Endothelial cell of umbilical vein (primary cell): ENCODE results near the gene FAM168A. TPM values are rescaled to one million over a fixed set of nuclear protein-coding genes. Genes with fewer than 3 reads are reported as not detected.

Source experiments
- BruUV-seq: library from RNA; stranded (reverse); fragments of 400-500 nt; replicated peaks from 2 replicates; lab custom pipeline; 2021; lab: Mats Ljungman, UMichigan
- CTCF ChIA-PET: fragments of 300-600, 350-600 bp; sonication (Branson Sonifier 250); formaldehyde crosslinking; loops from one replicate; lab custom pipeline; 2021; ENCODE audit warnings: antibody characterized with exemption, inconsistent platforms; lab: Charles Lee
- POLR2A ChIA-PET: fragments of 300-600, 350-600 bp; sonication (Branson Sonifier 250); formaldehyde crosslinking; loops from one replicate; lab custom pipeline; 2021; ENCODE audit warnings: antibody characterized with exemption, inconsistent platforms; lab: Charles Lee
- DNase-seq: peaks from one replicate; pipeline ENCODE4 v3.0.0-alpha.2; 2011; ENCODE audit warnings: low read depth, low spot score
- FAIRE-seq: peaks from 2 replicates; lab custom pipeline; 2011; peaks lifted over from hg19 to GRCh38; lab: Jason Lieb, UNC
- H2AFZ ChIP-seq: 2 replicates; pipeline ENCODE4 v1.6.0; 2012; ENCODE audit warnings: low read depth, low read length, control low read depth, inconsistent platforms
- H3K27ac ChIP-seq: 2 replicates; pipeline ENCODE4 v1.5.1; 2011; ENCODE audit warnings: low read depth, mild to moderate bottlenecking, control low read depth, low read length, moderate library complexity; ENCODE audit not compliant: insufficient read depth
- H3K27me3 ChIP-seq, 2 experiments: 2 replicates each; pipeline versions ENCODE4 v1.6.0 to v1.6.1; 2011; ENCODE audit warnings: low read length in 2 of 2, mixed read lengths in 1 of 2; ENCODE audit not compliant: control insufficient read depth in 2 of 2, insufficient read depth in 2 of 2
- H3K36me3 ChIP-seq, 2 experiments: 2 replicates in 1 of 2; 3 replicates in 1 of 2; pipeline ENCODE4 v1.5.1; 2011; ENCODE audit warnings: low read length in 2 of 2, mild to moderate bottlenecking in 1 of 2, moderate library complexity in 1 of 2; ENCODE audit not compliant: control insufficient read depth in 2 of 2, insufficient read depth in 2 of 2; ENCODE audit errors: extremely low read depth in 1 of 2
- H3K4me1 ChIP-seq: 3 replicates; pipeline ENCODE4 v1.5.1; 2011; ENCODE audit warnings: mild to moderate bottlenecking, low read length; ENCODE audit not compliant: control insufficient read depth, insufficient read depth; ENCODE audit errors: extremely low read depth
- H3K4me2 ChIP-seq: 2 replicates; pipeline ENCODE4 v1.6.1; 2011; ENCODE audit warnings: low read length, control low read depth, mixed read lengths; ENCODE audit not compliant: insufficient read depth
- H3K4me3 ChIP-seq, 3 experiments: fragments of 200-600 bp in 1 of 3; sonication (generic), shearing (Covaris generic) in 1 of 3; replicated peaks in 1 of 3; 2 replicates each; pipeline ENCODE4 v1.5.1; 2011 to 2016; ENCODE audit warnings: control low read depth in 3 of 3, low read length in 3 of 3, mild to moderate bottlenecking in 2 of 3, inconsistent platforms in 1 of 3, low read depth in 1 of 3, moderate library complexity in 1 of 3; ENCODE audit not compliant: insufficient read depth in 1 of 3
- H3K79me2 ChIP-seq: 2 replicates; pipeline ENCODE4 v1.6.0; 2012; ENCODE audit warnings: low read length, inconsistent platforms; ENCODE audit not compliant: control insufficient read depth, insufficient read depth
- H3K9ac ChIP-seq: replicated peaks from 2 replicates; pipeline ENCODE3; 2011; ENCODE audit warnings: low read length, control low read depth; ENCODE audit not compliant: insufficient read depth; ENCODE audit errors: extremely low read depth
- H3K9me1 ChIP-seq: replicated peaks from 3 replicates; pipeline ENCODE4 v1.6.0; 2011; ENCODE audit warnings: mild to moderate bottlenecking, low read length; ENCODE audit not compliant: control insufficient read depth, insufficient read depth; ENCODE audit errors: extremely low read depth
- H3K9me3 ChIP-seq: replicated peaks from 2 replicates; pipeline ENCODE4 v1.5.1; 2012; ENCODE audit warnings: low read length, inconsistent platforms; ENCODE audit not compliant: control insufficient read depth, insufficient read depth
- H4K20me1 ChIP-seq: replicated peaks from 2 replicates; pipeline ENCODE3; 2011; ENCODE audit warnings: mild to moderate bottlenecking, low read length; ENCODE audit not compliant: control insufficient read depth, insufficient read depth; ENCODE audit errors: extremely low read depth
- POLR2A ChIP-seq: IDR thresholded peaks from 2 replicates; pipeline ENCODE4 v1.6.1; 2012; ENCODE audit warnings: low read depth, mild to moderate bottlenecking, control low read depth, low read length
- dilution Hi-C: fragments of 300-500 bp; cut with MboI; formaldehyde crosslinking; loops from one replicate; pipeline ENCODE4 v1.15.0; 2019; ENCODE audit warnings: low sequenced_read_pairs; ENCODE audit not compliant: extremely low pct_ligation_motif_present
- intact Hi-C: fragments of 100-400 bp; cut with micrococcal nuclease; formaldehyde crosslinking; loops from one replicate; pipeline ENCODE4 v1.10.0; 2022
- polyA plus RNA-seq, 4 experiments: library from polyadenylated mRNA; depleted of rRNA in 3 of 4; stranded (reverse) in 3 of 4; unstranded in 1 of 4; fragments of >200 nt; gene quantifications; 2 replicates each; pipeline versions ENCODE4 v1.2.1 to v1.2.3, GENCODE V29; 2011 to 2012; ENCODE audit warnings: missing spikeins in 1 of 4
- total RNA-seq: library from RNA; stranded (reverse); gene quantifications from 2 replicates; pipeline ENCODE4 v1.2.3, GENCODE V29; 2021
- TF ChIP-seq, protein P1 (sequence below): IDR thresholded peaks from 2 replicates; pipeline ENCODE4 v1.6.1; 2011; ENCODE audit not compliant: insufficient read depth, insufficient read length
- TF ChIP-seq, protein P2 (sequence below), 2 donors: IDR thresholded peaks; 1 replicate in 1 of 2; 2 replicates in 1 of 2; pipeline ENCODE4 v1.5.1; 2011; ENCODE audit warnings: low read length in 2 of 2, mild to moderate bottlenecking in 2 of 2, moderate library complexity in 2 of 2, control low read depth in 1 of 2, inconsistent platforms in 1 of 2, low read depth in 1 of 2; ENCODE audit not compliant: insufficient read depth in 1 of 2; ENCODE audit errors: extremely low read depth in 1 of 2

FAM168A gene
- total and polyA plus RNA-seq, 2 donors (not counting 3 experiments of a cell fraction or from before 2014, with no cell fraction given) = 17.0 to 20.5 TPM

DNA sequence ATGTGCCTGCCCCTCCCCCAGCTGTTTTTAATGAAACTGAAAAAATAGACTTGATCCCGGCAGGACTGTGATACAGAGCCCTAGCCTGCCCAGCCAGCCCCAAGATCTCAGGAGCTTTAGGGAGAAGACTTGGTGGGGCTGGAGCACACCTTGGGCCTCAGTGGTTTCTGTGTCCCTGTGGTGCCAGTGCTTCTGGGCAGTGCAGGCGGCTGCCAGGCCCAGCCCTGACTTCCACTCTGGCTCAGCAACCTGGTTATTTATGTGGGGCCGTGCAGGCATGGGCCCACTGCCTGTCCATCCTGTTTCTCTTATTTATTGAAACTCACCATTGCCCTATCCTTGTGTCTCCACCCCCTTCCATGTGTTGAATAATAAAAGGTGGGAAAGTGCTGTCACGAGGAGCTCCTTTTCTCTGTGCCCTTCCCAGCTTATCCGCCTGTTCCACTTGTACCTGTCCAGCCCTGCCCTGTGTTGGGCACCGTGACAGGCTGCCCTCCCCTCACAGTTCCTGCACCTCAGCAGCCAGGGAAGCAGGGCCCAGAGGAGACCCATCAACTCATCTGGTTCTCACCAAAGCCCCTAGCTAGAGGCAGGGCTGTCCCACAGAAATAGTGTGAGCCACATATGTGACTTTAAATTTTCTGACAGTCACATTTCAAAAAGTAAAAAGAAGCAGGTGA lies 201.5 kb downstream of the FAM168A start:
- peaks cover 19% of the 10 kb centered on the region for H3K4me1 ChIP-seq
- TF ChIP-seq POLR2A = no peak
- TF ChIP-seq, protein P1, sequence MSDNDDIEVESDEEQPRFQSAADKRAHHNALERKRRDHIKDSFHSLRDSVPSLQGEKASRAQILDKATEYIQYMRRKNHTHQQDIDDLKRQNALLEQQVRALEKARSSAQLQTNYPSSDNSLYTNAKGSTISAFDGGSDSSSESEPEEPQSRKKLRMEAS = no peak
- TF ChIP-seq, protein P2, sequence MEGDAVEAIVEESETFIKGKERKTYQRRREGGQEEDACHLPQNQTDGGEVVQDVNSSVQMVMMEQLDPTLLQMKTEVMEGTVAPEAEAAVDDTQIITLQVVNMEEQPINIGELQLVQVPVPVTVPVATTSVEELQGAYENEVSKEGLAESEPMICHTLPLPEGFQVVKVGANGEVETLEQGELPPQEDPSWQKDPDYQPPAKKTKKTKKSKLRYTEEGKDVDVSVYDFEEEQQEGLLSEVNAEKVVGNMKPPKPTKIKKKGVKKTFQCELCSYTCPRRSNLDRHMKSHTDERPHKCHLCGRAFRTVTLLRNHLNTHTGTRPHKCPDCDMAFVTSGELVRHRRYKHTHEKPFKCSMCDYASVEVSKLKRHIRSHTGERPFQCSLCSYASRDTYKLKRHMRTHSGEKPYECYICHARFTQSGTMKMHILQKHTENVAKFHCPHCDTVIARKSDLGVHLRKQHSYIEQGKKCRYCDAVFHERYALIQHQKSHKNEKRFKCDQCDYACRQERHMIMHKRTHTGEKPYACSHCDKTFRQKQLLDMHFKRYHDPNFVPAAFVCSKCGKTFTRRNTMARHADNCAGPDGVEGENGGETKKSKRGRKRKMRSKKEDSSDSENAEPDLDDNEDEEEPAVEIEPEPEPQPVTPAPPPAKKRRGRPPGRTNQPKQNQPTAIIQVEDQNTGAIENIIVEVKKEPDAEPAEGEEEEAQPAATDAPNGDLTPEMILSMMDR (IDR thresholded peaks at IDR 0.05; ENCODE audit: extremely low read depth in 1 of 2, insufficient read depth in 1 of 2, low read depth in 1 of 2, low read length in 2 of 2) = no peak
- H3K4me2 ChIP-seq = no peak overlapping the region
- intact Hi-C loops (no loop called here), dilution Hi-C loops (no loop called here)
- H4K20me1 ChIP-seq = no peaks in the 10 kb centered on the region
- no peaks in the 10 kb centered on the region for H3K9me1 ChIP-seq
- no peaks in the 10 kb centered on the region for H3K79me2 ChIP-seq
- BruUV-seq = TSS peak; percentile 9
- no peak overlapping the region for H2AFZ ChIP-seq
- H3K27ac ChIP-seq = no peak overlapping the region
- peaks cover 2 to 9% of the 10 kb centered on the region in 2 experiments for H3K36me3 ChIP-seq
- DNase-seq (no peak), FAIRE-seq (no peak)
- no peaks in the 10 kb centered on the region for H3K27me3 ChIP-seq
- no peak overlapping the region for H3K4me3 ChIP-seq
- no peak overlapping the region for H3K9ac ChIP-seq
- CTCF ChIA-PET = interaction anchor here (0.9 to 6.2 kb wide), 6 partner anchors 9 to 264 kb away, joined by 3 to 253 read pairs (median 4); partner anchors contain the start of gene ARHGEF17
- no peaks in the 10 kb centered on the region for H3K9me3 ChIP-seq
- POLR2A ChIA-PET = no interaction called here
